Transverse colon (tissue), 4 donors: ENCODE data around the gene MCAT.

ENCODE experiments used
- CTCF ChIP-seq, 5 experiments: fragments of 200-600 bp in 3 of 5; fragments of 450-650 bp in 2 of 5; sonication (generic) in 3 of 5; IDR thresholded peaks; 1 replicate in 2 of 5; 2 replicates in 3 of 5; pipeline ENCODE4 v1.5.1; 2016 to 2017; ENCODE audit warnings: antibody characterized with exemption in 5 of 5, inconsistent platforms in 3 of 5, mild to moderate bottlenecking in 2 of 5, moderate library complexity in 1 of 5
- POLR2A ChIP-seq: fragments of 450-650 bp; IDR thresholded peaks from one replicate; pipeline ENCODE4 v1.6.1; 2016; ENCODE audit warnings: antibody characterized with exemption, mild to moderate bottlenecking, moderate library complexity
- POLR2AphosphoS5 ChIP-seq, 3 donors: sonication (generic); formaldehyde crosslinking; IDR thresholded peaks; one replicate each; pipeline ENCODE4 v1.6.1; 2016; ENCODE audit warnings: antibody characterized with exemption in 3 of 3

- TF ChIP-seq CTCF (IDR thresholded peaks at IDR 0.05) = no peak
- no peak for TF ChIP-seq POLR2AphosphoS5 (IDR thresholded peaks at IDR 0.05)
- no peak for TF ChIP-seq POLR2A
Observed at GRCh38 chr22:43126501-43127165, 16.6 kb downstream of the MCAT start.
